ENCODE data around the gene CIT. TPM values are rescaled to one million over a fixed set of nuclear protein-coding genes. Genes with fewer than 3 reads are reported as not detected.

Gene CIT
- total and polyA plus RNA-seq, 2 donors (not counting 3 experiments of a cell fraction or from before 2014, with no cell fraction given), result 13.3 to 61.8 TPM

DNA sequence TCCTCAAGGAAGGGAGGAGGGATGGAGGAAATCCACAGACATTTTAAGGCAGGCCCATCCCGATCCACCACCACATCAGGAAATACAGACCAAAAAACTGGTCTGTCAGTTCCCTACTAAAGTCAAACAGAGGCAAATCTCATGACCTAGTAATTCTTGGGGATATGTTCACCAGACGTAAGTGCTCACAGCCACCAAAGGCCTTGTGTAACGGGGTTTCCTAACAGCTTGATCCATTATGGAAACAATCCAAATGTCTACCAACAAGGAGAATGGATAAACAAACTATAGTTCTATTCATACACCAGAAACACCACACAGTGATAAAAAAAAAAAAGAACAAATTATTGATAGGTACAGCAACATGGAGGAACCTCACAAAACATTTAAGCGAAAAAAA is 136.3 kb downstream of the CIT start:
- Histone ChIP-seq H3K4me3 (replicated peaks in 1 of 3; ENCODE audit: insufficient read depth in 1 of 3, low read depth in 1 of 3, low read length in 3 of 3) (no peak overlapping the region), H2AFZ (ENCODE audit: low read depth, low read length) (no peak overlapping the region), H3K4me2 (ENCODE audit: insufficient read depth, low read length) (no peak overlapping the region), H3K4me1 (ENCODE audit: control insufficient read depth, extremely low read depth, insufficient read depth, low read length) (no peaks in the 10 kb centered on the region), H3K9me1 (replicated peaks; ENCODE audit: control insufficient read depth, extremely low read depth, insufficient read depth, low read length) (no peaks in the 10 kb centered on the region), H3K36me3 (ENCODE audit: control insufficient read depth in 2 of 2, extremely low read depth in 1 of 2, insufficient read depth in 2 of 2, low read length in 2 of 2) (peaks cover 0 to 2% of the 10 kb centered on the region in 2 experiments), H3K9me3 (replicated peaks; ENCODE audit: control insufficient read depth, insufficient read depth, low read length) (no peaks in the 10 kb centered on the region), H3K27ac (ENCODE audit: insufficient read depth, low read depth, low read length) (no peak overlapping the region), H3K9ac (replicated peaks; ENCODE audit: extremely low read depth, insufficient read depth, low read length) (no peak overlapping the region), H3K79me2 (ENCODE audit: control insufficient read depth, insufficient read depth, low read length) (no peaks in the 10 kb centered on the region), H3K27me3 (ENCODE audit: control insufficient read depth in 2 of 2, insufficient read depth in 2 of 2, low read length in 2 of 2) (no peaks in the 10 kb centered on the region), H4K20me1 (replicated peaks; ENCODE audit: control insufficient read depth, extremely low read depth, insufficient read depth, low read length) (no peaks in the 10 kb centered on the region)
- no peak for FAIRE-seq
- dilution Hi-C loops (cut with MboI; ENCODE audit: extremely low pct_ligation_motif_present, low sequenced_read_pairs) (no loop called here), intact Hi-C loops (cut with micrococcal nuclease) (no loop called here)
- DNase-seq (ENCODE audit: low read depth, low spot score), result no peak
- ChIA-PET POLR2A (no interaction called here), CTCF (no interaction called here)
- TF ChIP-seq EZH2 (IDR thresholded peaks at IDR 0.05; ENCODE audit: borderline replicate concordance, low read depth, low read length, severe bottlenecking) (no peak), POLR2A (IDR thresholded peaks at IDR 0.05; ENCODE audit: low read depth, low read length) (no peak), MYC (IDR thresholded peaks at IDR 0.05; ENCODE audit: low read depth, low read length) (no peak), GATA2 (IDR thresholded peaks at IDR 0.05; ENCODE audit: insufficient read depth, insufficient read length, low read depth, low read length) (no peak), FOS (IDR thresholded peaks at IDR 0.05; ENCODE audit: borderline replicate concordance, insufficient read depth, low read length) (no peak), JUN (IDR thresholded peaks at IDR 0.05; ENCODE audit: borderline replicate concordance, insufficient read depth, insufficient read length, low read depth) (no peak), POLR2AphosphoS5 (IDR thresholded peaks at IDR 0.05; ENCODE audit: insufficient read depth, low read depth, low read length) (no peak)
- TF ChIP-seq, protein P1, sequence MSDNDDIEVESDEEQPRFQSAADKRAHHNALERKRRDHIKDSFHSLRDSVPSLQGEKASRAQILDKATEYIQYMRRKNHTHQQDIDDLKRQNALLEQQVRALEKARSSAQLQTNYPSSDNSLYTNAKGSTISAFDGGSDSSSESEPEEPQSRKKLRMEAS (IDR thresholded peaks at IDR 0.05; ENCODE audit: insufficient read depth, insufficient read length), result no peak
- TF ChIP-seq, protein P2, sequence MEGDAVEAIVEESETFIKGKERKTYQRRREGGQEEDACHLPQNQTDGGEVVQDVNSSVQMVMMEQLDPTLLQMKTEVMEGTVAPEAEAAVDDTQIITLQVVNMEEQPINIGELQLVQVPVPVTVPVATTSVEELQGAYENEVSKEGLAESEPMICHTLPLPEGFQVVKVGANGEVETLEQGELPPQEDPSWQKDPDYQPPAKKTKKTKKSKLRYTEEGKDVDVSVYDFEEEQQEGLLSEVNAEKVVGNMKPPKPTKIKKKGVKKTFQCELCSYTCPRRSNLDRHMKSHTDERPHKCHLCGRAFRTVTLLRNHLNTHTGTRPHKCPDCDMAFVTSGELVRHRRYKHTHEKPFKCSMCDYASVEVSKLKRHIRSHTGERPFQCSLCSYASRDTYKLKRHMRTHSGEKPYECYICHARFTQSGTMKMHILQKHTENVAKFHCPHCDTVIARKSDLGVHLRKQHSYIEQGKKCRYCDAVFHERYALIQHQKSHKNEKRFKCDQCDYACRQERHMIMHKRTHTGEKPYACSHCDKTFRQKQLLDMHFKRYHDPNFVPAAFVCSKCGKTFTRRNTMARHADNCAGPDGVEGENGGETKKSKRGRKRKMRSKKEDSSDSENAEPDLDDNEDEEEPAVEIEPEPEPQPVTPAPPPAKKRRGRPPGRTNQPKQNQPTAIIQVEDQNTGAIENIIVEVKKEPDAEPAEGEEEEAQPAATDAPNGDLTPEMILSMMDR (IDR thresholded peaks at IDR 0.05; ENCODE audit: extremely low read depth in 1 of 2, insufficient read depth in 1 of 2, low read depth in 1 of 2, low read length in 2 of 2), result no peak
- no TSS peak for BruUV-seq (replicated peaks)
